Measurements from ENCODE around the gene CLTA. TPM values are rescaled to one million over a fixed set of nuclear protein-coding genes. Genes with fewer than 3 reads are reported as not detected.
"Not testable (repeated sequence)": the region's sequence is repeated elsewhere in the genome, so short reads cannot be mapped to it uniquely, and the experiment has no call there.

CLTA gene
- total RNA-seq, 1 experiment from 2014 or later: 536 TPM

- not testable (repeated sequence) for DNase-seq (ENCODE audit: low read depth)
These were observed 48.5 kb downstream of the CLTA start for GRCh38 chr9:36239205-36239604.

GRCh38 chr9:36239675-36240074, 49.0 kb downstream of the CLTA start:
- not testable (repeated sequence) for DNase-seq (ENCODE audit: low read depth)

- no peak for DNase-seq (ENCODE audit: low read depth)
These were observed 55.2 kb downstream of the CLTA start for GRCh38 chr9:36245906-36246305.

GRCh38 chr9:36247356-36247755, 56.6 kb downstream of the CLTA start:
- DNase-seq (ENCODE audit: low read depth): no peak

- peak; percentile 12 for DNase-seq (ENCODE audit: low read depth)
These were observed 57.3 kb downstream of the CLTA start for GRCh38 chr9:36248061-36248460.

- no peak for DNase-seq (ENCODE audit: low read depth)
These were observed 58.5 kb downstream of the CLTA start for GRCh38 chr9:36249189-36249588.

- no peak for DNase-seq (ENCODE audit: low read depth)
These were observed 59.4 kb downstream of the CLTA start for GRCh38 chr9:36250079-36250478.

- DNase-seq (ENCODE audit: low read depth): no peak
These were observed 60.7 kb downstream of the CLTA start for GRCh38 chr9:36251428-36251827.

GRCh38 chr9:36258208-36258995, 67.7 kb downstream of the CLTA start, which contains the start of gene GNE:
Gene GNE (minus strand): TSS chr9:36258448. CDS start chr9:36249355, 9,093 bp downstream.
- DNase-seq (ENCODE audit: low read depth): peak; percentile 99

- DNase-seq (ENCODE audit: low read depth): peak; percentile 19
These were observed 68.3 kb downstream of the CLTA start for GRCh38 chr9:36258996-36259533.

Other genes starting within 250 kb of the CLTA start
- not detected in 2 replicates for gene OR2S2, start 232.8 kb upstream of the CLTA start, total RNA-seq (2014; rRNA removed; shearing (Covaris generic))
- gene RECK, start 154.0 kb upstream of the CLTA start, total RNA-seq (2014; rRNA removed; shearing (Covaris generic)): 6.2 and 7.6 TPM in 2 replicates
- gene GLIPR2, start 54.2 kb upstream of the CLTA start, total RNA-seq (2014; rRNA removed; shearing (Covaris generic)): 27.8 and 29.9 TPM in 2 replicates
- 0.74 TPM in 1 of 2 replicates, not detected in the other for gene CCIN, start 21.5 kb upstream of the CLTA start, total RNA-seq (2014; rRNA removed; shearing (Covaris generic))
- gene GNE, start 67.5 kb downstream of the CLTA start, total RNA-seq (2014; rRNA removed; shearing (Covaris generic)): 15.0 and 20.3 TPM in 2 replicates
- 15.4 and 16.3 TPM in 2 replicates for gene RNF38, start 209.3 kb downstream of the CLTA start, total RNA-seq (2014; rRNA removed; shearing (Covaris generic))